Hepatic stellate cell (primary cell): Measurements from ENCODE around the gene TELO2.
"Not testable (repeated sequence)": the region's sequence is repeated elsewhere in the genome, so short reads cannot be mapped to it uniquely, and the experiment has no call there.

Source experiments
- DNase-seq: peaks from one replicate; pipeline ENCODE4 v3.0.0; 2011; ENCODE audit warnings: low spot score

TELO2 gene

DNA sequence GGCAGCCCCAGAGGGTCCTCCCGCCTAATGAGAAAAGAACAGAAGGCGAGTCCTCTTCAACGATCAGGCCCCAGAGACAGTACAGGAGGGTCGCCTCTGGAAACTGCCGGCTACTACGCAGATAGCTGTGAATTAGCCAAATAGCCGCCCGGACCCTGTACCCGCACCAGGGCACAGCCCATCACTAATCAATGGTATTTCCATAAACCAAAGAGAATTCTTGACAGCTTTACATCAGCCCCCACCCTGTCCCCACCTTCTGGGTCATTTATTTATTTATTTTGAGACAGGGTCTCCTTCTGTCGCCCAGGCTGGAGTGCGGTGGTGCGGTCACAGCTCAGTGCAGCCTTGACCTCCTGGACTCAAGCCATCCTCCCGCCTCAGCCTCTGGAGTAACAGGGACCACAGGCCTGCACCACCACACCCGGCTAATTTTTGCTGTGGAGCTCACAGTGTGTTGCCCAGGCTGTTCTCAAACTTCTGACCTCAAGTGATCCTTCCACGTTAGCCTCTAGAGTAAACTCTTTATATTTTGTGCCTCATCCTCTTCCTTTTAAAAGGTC lies 17.5 kb upstream of the TELO2 start:
- no peak for DNase-seq

DNA sequence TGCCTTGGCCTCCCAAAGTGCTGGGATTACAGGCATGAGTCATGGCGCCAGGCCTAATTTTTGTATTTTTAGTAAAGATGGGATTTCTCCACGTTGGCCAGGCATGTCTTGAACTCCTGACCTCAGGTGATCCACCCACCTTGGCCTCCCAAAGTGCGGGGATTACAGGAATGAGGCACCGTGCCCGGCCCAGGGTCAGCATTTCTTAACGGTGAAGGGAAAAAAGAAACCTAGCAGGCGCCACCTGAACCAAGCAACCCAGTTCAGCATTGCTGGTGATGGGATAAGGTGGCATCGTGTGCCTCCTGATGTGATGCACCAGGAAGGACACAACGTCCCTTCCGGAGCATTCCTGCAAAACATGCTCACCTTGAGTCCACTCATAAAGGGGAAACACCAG lies 16.1 kb upstream of the TELO2 start:
- no peak for DNase-seq

DNA sequence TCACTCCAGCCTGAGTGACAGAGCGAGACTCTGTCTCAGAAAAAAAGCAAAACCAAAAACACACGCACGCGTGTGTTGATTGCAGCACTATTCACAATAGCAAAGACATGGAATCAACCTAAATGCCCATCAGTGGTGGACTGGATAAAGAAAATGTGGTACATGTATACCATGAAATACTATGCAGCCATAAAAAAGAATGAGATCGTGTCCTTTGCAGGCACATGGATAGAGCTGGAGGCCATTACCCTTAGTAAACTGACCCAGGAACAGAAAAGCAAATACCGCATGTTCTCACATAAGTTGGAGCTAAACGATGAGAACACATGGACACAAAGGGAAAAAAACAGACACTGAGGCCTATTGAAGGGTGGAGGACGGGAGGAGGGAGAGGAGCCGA lies 14.2 kb upstream of the TELO2 start:
- not testable (repeated sequence) for DNase-seq

DNA sequence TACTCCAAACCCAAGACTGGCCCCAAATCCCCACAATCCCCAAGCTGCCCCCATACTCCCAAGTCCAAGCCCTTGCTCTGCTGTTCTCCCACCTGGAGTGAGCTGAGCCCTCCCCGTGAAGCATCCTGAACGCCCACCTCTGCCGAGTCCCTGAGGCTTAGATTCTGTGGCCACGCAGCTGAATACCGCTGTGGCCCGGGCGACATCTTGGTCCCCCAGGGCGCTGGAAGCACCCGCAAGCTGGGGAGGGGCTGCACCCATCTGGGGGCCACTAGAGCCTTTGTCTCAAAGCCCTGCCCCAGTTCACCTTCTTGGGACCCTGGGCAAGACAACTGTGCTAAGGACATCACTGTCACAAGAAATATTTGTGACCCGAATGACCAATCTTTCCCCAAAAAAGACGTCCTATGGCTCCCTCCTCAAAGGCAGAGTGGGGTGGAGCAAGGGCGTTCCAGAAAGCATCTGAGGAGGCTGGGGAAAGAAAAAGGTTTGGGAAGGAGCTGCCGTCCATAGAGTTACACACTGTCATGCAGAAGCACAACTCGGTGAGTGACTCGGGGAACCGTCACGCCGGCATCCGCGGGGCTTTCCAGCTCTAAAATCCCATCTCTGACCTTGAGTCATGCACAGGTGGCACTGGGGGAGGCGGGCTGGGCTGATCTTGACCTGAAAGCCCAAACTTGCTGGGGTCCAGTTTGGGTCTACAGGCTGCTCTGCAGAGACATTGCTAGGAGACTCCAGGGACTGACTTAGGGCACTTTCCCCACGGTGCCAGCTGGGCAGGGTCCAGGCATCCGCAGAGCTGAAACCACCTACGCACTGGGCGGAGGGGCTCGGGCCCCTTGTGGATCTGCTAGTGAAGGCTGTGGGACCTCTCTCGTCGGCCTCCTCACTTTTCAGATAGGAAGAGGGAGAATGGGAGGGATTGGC lies 11.0 kb upstream of the TELO2 start:
- DNase-seq: peak; percentile 27

DNA sequence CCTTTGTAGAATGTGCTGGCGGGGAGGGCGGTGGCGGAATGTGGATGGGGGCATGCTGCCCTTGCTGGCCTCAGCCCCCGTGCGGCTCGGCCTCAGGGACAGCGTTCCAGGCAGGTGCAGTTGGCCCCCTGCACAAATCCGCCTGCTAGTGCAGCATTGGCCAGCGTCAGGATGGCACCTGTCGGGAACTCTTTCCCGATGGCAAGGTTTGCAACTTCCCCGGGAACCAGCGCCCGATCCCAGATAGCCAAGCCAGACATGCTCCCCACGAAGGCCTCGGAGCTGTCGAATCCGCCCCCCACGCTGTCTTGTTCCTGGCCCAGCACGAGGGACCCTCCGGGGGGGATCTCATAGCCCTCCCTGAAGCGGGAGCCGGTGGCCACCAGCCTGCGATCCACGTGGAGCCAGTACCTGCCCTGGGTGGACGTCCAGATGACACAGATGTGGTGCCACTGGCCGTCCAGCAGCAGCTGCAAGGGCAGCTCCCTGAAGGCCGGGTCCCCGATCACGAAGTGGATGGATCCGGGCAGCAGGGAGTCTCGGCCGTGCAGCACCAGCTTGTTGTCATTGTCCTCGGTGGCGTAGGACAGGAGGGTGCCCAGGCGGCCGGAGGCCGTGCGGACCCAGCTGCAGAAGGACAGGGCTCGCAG lies 7.2 kb upstream of the TELO2 start:
- no peak for DNase-seq

DNA sequence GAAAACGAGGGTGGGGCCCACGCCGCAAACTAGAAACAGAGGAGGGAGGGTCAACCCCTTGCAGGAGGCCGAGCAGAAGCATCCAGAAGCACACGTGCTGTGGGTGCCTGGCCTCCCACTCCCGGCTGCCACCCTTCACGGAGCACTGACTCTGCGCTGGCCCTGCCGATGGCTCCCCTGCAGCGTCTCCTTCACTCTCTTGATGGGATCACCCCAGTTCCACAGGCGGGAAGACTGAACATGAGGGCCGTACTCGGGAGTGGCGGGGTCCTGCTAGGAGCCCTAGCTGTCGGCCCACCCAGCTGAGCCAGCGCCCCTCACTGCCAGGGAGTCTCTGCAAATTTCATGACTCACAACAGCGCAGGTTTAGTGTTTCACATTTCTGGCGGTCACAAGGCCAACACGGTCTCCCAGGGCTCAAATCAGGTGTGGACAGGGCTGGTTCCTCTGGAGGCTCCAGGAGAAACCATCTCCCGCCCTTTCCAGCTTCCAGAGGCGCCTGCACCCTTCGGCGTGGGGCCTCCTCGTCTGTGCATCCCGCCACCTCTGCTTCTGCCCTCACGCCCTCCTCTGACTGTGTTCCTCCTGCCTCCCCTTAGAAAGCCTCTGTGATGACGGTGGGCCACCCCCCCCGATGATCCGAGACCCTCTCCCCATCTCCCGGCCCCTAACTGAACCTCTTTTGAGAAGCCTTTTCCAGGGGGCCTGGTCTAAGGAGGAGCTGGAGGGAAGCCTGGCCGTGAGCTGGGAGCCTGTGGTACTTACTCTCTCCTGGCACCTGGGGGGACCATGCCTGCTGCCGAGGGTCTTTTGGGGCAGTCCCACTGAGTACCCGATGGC lies 6.4 kb upstream of the TELO2 start:
- DNase-seq: no peak

DNA sequence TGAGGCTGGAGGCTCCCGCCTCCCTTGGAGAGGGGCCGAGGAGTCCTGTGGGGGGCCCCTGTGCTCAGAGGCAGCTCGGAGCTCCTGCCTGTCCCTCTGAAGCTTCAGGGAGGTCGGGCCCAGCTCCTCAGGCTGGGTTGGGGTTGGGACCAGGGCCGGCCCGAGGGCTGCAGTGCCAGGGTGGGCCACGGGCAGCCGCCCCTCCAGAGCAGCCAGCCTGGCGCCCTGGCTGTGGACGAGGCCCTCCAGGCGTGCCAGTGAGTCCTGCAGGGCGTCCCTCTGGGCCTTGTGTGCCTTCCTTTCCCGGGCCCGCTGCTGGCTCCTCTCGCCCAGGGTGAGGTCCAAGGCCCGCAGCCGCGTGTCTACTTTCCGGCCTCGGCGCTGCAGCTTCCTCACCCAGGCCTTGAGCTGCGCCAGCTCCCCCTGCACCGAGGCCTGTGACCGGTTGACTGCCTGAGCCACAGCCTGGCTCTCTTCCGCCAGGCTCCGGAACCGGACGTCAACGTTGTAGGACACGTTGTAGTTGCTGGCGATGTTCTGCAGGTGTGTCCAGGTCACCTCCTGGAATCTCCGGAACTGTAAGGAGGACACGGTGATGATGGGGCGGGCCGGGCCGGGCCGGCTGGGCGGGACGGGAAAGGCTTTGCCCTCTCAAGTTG lies 5.6 kb upstream of the TELO2 start:
- no peak for DNase-seq

DNA sequence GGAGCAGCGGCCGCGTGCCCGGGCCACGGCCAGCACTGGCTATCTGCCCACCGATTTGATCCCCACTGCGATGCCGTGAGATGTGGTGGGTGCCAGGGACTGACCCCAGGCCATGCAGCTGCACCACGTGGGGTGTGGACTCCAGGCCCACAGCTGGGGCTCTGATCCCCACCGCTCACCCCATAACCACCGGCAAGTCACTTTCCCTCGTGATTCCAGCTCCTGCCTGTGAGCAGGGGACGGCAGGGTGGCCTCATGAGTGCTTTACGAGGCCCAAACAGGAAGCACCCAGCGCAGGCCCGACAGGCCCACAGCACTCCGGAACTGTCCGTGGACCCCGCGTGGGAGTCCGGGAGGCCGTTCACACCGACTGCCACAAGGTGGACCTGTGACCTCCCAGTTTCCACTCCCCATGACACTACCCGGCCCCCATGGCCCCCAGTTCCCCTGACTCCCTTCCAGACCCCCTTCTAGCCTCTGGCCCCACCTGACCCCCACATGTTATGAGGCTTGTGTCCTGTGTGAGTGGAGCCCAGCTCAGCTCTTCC lies 5.0 kb upstream of the TELO2 start:
- no peak for DNase-seq

DNA sequence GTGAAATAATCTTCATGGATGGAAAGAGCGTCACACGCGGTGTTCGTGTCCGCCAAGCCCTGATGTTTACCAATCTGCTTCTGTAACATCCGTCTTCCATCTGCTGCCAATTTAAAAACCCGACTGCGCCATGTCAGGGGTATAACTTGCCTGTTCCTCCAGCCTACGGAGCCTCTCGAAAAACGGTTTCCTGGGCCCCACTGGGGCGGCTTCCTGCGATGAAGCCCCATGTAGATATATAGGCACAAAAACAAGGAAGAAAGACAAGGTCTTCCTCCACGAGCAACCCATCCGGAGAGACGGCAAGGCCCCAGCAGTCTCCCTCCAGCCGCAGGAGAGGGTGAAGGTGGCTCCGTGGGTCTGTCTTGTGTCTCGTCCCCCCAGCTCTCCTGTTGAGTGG lies 4.5 kb upstream of the TELO2 start, which contains the start of gene PTX4:
PTX4 (minus strand) TSS at position 326 of the 400 bp plus-strand sequence; CDS start at position 291, 35 bp downstream.
- DNase-seq: no peak

DNA sequence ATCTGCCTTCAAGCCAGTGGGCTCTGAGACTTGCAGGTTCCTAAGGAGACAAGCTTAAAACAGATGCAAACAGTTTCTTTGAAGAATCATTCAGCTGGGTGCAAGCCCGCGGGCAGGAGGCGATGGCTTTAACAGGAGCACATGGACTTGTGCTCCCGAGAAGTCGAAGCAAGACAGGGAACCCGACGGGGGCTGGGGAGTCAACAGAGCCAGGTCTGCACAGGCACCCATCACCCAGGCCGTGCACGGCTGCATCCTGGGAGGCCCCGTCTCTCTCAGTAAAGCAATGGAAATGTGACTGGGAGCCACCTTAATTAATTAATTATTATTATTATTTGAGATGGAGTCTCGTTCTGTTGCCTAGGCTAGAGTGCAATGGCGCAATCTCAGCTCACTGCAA lies 4.1 kb upstream of the TELO2 start:
- DNase-seq: no peak

DNA sequence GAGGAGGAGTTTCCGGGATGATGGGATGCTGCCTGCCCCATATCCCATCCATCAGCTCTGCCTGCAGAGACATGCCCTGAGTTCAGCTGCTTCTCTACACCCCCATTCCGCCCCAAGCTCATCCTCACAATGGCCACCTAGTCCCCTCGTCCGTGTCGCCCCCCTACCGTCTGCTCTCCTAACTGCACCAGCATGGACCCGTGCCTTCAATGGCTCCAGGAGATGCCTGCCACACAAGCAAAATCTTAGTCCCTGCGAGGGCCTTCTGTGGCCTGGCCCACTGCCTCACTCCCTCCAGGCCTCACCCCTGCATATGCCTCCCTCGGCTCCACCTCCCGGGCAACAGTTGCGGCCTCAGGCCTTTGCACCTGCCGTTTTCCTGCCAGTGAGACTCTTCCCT lies 1.8 kb upstream of the TELO2 start:
- DNase-seq: no peak

DNA sequence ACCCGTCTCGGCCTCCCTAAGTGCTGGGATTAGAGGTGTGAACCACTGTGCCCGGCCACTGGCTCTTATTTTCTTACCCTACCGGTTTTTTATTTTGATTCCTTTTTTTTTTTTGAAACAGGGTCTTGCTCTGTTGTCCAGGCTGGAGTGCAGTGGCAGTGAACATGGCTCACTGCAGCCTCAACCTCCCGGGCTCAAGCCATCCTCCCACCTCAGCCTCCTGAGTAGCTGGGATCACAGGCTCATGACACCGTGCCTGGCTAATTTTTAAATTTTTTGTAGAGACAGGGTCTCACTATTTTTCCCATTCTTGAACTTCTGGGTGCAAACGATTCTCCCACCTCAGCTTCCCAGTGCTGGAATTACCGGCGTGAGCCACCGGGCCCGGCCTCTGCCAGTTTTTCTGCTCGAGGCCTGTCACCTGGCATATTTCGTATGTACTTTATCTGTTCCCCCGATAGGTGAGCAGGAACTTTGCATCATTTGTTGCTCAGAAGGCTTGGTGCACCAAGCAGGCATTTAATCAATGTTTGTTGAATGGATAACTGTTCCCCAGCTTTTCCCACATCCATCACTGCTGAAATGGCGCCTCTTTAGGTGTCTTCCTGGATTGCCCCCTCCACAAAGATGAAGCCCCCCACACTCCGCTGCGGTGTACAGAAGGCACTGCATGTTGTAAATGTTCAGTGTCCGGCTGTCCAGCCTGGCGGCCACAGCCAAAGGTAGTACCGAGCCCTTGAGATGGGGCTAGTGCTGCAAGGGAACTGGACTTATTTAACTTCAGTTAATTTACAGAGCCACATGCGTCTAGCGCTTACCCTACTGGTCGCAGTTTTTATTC lies 858 bp upstream of the TELO2 start:
- no peak for DNase-seq

DNA sequence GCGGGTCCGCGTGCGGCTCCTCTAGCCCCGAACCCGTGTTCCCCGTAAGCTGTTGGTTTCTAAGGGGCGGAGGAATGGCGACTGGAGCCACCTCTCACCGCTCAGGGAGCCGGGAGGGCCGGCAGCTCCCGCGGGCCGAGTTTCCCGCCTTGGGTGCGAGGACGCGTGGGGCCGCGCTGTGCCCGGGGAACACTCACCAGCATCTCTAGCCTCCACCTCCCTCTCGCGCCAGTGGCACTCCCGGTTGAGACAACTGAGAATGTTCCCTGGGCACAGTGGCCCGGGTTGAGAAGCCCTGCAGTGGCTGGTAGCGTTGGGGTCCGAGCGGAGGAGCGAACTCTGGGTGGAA lies 560 bp downstream of the TELO2 start:
- peak; percentile 55 for DNase-seq

DNA sequence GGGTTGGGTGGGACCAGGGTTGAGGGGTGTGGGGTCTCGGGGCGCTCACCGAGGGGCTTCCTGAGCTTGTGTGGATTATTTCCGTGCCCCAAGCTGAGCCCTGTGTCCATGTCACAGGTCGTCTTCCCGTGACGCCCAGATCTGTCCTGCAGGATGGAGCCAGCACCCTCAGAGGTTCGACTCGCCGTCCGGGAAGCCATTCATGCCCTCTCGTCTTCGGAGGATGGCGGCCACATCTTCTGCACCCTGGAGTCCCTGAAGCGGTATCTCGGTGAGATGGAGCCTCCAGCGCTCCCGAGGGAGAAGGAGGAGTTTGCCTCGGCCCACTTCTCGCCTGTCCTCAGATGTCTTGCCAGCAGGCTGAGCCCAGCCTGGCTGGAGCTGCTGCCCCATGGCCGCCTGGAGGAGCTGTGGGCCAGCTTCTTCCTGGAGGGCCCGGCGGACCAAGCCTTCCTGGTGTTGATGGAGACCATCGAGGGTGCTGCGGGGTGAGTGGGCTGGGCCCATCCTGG lies 1.0 kb downstream of the TELO2 start:
- DNase-seq: peak; percentile 93

DNA sequence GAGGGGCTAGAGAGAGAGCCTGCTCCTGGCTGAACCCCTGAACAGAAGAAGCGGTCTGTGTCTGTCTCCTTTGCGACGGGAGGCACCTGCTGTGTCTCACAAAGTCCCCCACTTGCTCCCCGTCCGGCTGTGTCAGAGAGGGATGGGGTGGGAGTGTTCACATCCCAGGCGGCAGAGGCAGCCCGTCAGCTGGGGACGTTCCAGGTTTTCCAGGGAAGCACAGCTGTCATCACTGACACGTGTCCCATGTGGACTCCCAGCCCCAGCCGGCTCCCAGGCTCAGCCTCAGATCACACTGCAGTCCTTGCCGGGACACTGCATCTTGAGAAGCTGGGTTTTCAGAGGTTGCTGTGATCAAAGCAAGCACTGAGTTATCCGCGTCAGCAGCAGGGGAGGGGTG lies 1.6 kb downstream of the TELO2 start:
- peak; percentile 49 for DNase-seq

DNA sequence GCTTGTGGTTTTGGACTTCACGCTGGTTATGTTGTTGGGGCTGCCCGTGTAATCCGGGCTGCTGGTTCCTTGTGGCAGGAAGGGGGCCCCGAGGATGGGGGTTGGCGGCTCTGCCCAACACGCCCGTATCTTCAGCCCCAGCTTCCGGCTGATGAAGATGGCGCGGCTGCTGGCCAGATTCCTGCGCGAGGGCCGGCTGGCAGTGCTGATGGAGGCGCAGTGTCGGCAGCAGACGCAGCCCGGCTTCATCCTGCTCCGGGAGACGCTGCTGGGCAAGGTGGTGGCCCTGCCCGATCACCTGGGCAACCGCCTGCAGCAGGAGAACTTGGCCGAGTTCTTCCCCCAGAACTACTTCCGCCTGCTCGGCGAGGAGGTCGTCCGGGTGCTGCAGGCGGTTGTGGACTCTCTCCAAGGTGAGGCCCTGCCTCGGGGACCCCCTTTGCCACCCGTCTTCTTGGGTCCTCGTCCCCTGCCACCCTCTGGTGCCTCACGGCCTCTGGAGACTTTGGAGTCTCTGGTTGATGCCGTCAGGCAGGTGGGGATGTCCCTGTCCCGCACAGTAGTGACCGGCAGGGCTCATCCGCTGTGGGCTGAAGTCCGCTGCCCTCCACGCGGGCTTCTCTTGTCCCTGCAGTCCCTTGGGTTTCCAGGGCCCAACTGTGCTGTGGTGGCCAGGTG lies 2.2 kb downstream of the TELO2 start:
- no peak for DNase-seq

DNA sequence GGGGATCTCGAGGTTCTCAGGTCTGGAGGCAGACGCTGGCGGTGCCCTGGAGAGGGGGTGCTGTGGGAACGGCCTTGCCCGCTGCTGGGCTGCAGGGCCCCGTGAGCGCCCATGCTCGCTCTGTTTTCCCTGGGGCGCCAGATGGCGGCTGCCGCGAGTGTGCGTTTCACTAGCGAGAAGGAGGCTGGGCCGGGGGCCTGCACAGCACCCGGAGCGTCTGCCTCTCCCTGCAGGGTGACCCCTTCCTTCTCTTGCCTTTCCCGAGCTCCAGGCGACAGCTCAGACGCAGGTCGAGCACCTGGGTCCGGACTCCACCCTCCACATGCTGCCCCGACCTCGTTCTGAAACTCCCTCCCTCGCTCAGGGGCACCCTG lies 2.7 kb downstream of the TELO2 start:
- no peak for DNase-seq

DNA sequence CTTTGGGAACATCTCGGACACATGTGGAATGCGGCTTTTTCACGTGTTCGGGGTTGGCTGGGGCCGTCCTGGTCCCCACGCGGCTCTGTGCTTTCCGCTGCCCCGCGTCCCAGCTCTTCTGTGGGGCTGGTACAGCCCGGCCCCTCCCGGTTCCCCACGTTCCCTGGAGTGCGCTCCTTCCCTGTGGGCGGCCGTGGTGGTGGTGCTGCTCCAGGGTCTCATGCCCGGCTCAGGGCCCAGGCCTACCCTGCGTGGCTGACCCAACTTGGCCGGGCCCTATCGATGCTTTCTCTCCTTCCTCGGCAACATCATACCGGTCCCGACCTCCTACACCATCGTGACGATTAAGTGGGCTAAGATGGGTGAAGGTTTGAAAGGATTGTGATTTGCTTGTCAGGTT lies 3.3 kb downstream of the TELO2 start:
- DNase-seq: no peak

DNA sequence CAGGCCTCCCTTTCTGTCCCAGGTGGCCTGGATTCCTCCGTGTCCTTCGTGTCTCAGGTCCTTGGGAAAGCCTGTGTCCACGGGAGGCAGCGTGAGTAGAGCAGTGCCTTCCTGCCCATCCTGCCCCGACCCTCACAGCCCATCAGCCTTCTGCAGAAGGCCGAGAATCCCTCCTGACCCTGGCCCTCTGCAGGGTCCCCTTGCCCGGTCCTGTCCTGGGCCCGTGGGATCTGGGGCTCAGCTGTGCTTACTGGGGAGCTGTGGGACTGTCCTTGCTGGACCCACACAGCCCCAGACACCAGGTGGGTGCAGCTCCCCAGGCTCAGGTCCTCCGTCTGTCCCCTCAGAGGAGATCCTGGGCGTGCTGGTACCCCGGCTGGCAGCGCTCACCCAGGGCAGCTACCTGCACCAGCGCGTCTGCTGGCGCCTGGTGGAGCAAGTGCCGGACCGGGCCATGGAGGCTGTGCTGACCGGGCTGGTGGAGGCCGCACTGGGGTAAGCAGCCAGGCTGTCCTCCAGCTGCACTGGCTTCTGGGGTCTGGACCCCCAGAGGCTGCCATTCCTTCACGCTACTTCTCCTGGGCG lies 3.9 kb downstream of the TELO2 start:
- no peak for DNase-seq
